Measurements from ENCODE around the gene OCLN. TPM values are rescaled to one million over a fixed set of nuclear protein-coding genes. Genes with fewer than 3 reads are reported as not detected.
"Not testable (repeated sequence)": the region's sequence is repeated elsewhere in the genome, so short reads cannot be mapped to it uniquely, and the experiment has no call there.

Gene OCLN
- total RNA-seq, 1 donor from 2014 or later: 143 TPM

GRCh38 chr5:69512740-69513260 is 20.2 kb downstream of the OCLN start:
- TF ChIP-seq, protein P1, sequence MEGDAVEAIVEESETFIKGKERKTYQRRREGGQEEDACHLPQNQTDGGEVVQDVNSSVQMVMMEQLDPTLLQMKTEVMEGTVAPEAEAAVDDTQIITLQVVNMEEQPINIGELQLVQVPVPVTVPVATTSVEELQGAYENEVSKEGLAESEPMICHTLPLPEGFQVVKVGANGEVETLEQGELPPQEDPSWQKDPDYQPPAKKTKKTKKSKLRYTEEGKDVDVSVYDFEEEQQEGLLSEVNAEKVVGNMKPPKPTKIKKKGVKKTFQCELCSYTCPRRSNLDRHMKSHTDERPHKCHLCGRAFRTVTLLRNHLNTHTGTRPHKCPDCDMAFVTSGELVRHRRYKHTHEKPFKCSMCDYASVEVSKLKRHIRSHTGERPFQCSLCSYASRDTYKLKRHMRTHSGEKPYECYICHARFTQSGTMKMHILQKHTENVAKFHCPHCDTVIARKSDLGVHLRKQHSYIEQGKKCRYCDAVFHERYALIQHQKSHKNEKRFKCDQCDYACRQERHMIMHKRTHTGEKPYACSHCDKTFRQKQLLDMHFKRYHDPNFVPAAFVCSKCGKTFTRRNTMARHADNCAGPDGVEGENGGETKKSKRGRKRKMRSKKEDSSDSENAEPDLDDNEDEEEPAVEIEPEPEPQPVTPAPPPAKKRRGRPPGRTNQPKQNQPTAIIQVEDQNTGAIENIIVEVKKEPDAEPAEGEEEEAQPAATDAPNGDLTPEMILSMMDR (IDR thresholded peaks at IDR 0.05; ENCODE audit: unreplicated experiment): no peak
- Mint-ChIP-seq H3K4me3 (ENCODE audit: low read depth) (no peak overlapping the region), H3K27ac (peak overlapping the region; percentile 98), H3K9me3 (ENCODE audit: low read depth) (no peaks in the 10 kb centered on the region), H3K27me3 (no peaks in the 10 kb centered on the region), H3K4me1 (ENCODE audit: low read depth) (peaks cover 29% of the 10 kb centered on the region), H3K36me3 (ENCODE audit: insufficient read depth) (peaks cover 35% of the 10 kb centered on the region)
- DNase-seq (ENCODE audit: low spot score, unreplicated experiment): no peak

GRCh38 chr5:69515570-69515969 is 23.0 kb downstream of the OCLN start:
- Mint-ChIP-seq H3K36me3 (ENCODE audit: insufficient read depth) (peaks cover 17% of the 10 kb centered on the region), H3K4me1 (ENCODE audit: low read depth) (peaks cover 50% of the 10 kb centered on the region)
- not testable (repeated sequence) for H3K27me3 Mint-ChIP-seq; H3K4me3 Mint-ChIP-seq (ENCODE audit: low read depth); H3K9me3 Mint-ChIP-seq (ENCODE audit: low read depth); H3K27ac Mint-ChIP-seq; DNase-seq (ENCODE audit: low spot score, unreplicated experiment)

DNA sequence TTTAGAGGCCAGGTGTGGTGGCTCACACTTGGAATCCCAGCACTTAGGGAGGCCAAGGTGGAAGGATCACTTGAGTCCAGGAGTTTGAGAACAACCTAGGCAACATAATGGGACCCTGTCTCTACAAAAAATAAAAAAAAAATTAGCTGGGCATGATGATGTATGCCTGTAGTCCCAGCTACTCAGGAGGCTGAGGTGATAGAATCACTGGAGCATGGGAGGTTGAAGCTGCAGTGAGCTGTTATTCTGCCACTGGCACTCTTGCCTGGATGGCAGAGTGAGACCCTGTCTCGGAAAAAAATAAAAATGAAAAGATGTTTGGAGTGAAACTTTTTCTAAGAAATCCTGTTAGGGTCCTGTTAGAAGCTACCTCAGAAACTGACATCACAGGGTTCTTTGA is 24.2 kb downstream of the OCLN start:
- peaks cover 56% of the 10 kb centered on the region for H3K4me1 Mint-ChIP-seq (ENCODE audit: low read depth)
- H3K27ac Mint-ChIP-seq: peak overlapping the region; percentile 95
- TF ChIP-seq, protein P1 (IDR thresholded peaks at IDR 0.05; ENCODE audit: unreplicated experiment): no peak
- no peaks in the 10 kb centered on the region for H3K9me3 Mint-ChIP-seq (ENCODE audit: low read depth)
- no peaks in the 10 kb centered on the region for H3K27me3 Mint-ChIP-seq
- H3K4me3 Mint-ChIP-seq (ENCODE audit: low read depth): no peak overlapping the region
- no peak for DNase-seq (ENCODE audit: low spot score, unreplicated experiment)
- peaks cover 16% of the 10 kb centered on the region for H3K36me3 Mint-ChIP-seq (ENCODE audit: insufficient read depth)

GRCh38 chr5:69517763-69518212 is 25.2 kb downstream of the OCLN start:
- DNase-seq (ENCODE audit: low spot score, unreplicated experiment): no peak
- TF ChIP-seq, protein P1 (IDR thresholded peaks at IDR 0.05; ENCODE audit: unreplicated experiment): no peak
- H3K27ac Mint-ChIP-seq: peak overlapping the region; percentile 95
- peak overlapping the region; percentile 31 for H3K4me3 Mint-ChIP-seq (ENCODE audit: low read depth)
- H3K36me3 Mint-ChIP-seq (ENCODE audit: insufficient read depth): peaks cover 17% of the 10 kb centered on the region
- no peaks in the 10 kb centered on the region for H3K9me3 Mint-ChIP-seq (ENCODE audit: low read depth)
- H3K27me3 Mint-ChIP-seq: no peaks in the 10 kb centered on the region
- peaks cover 53% of the 10 kb centered on the region for H3K4me1 Mint-ChIP-seq (ENCODE audit: low read depth)

DNA sequence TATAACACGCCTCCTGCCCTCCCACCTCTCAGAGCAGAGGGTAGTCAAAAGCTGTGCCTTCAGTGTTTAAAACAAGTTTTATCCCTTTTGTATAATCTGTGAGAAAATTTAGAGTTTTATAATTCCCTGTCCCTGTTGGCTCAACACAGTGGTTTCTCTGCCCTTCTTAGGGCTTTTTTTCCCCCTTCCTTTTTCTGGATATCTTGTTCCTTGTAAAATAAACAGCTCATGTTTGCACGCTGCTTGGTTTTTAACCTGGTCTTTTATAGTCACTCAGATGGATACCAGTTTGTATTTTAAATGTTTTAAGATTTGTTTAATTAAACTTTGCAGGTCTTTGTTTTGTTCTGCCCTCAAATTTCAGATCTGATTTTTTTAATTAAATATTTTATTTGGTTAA is 26.7 kb downstream of the OCLN start:
- Mint-ChIP-seq H3K4me1 (ENCODE audit: low read depth) (peaks cover 39% of the 10 kb centered on the region), H3K4me3 (ENCODE audit: low read depth) (peak overlapping the region; percentile 30), H3K9me3 (ENCODE audit: low read depth) (no peaks in the 10 kb centered on the region), H3K36me3 (ENCODE audit: insufficient read depth) (peaks cover 16% of the 10 kb centered on the region), H3K27me3 (no peaks in the 10 kb centered on the region), H3K27ac (peak overlapping the region; percentile 95)
- DNase-seq (ENCODE audit: low spot score, unreplicated experiment): no peak
- TF ChIP-seq, protein P1 (IDR thresholded peaks at IDR 0.05; ENCODE audit: unreplicated experiment): no peak

GRCh38 chr5:69522035-69522434 is 29.4 kb downstream of the OCLN start:
- TF ChIP-seq, protein P1 (IDR thresholded peaks at IDR 0.05; ENCODE audit: unreplicated experiment): no peak
- DNase-seq (ENCODE audit: low spot score, unreplicated experiment): no peak
- no peaks in the 10 kb centered on the region for H3K27me3 Mint-ChIP-seq
- peaks cover 40% of the 10 kb centered on the region for H3K4me1 Mint-ChIP-seq (ENCODE audit: low read depth)
- no peaks in the 10 kb centered on the region for H3K9me3 Mint-ChIP-seq (ENCODE audit: low read depth)
- peak overlapping the region; percentile 38 for H3K27ac Mint-ChIP-seq
- peaks cover 23% of the 10 kb centered on the region for H3K36me3 Mint-ChIP-seq (ENCODE audit: insufficient read depth)
- no peak overlapping the region for H3K4me3 Mint-ChIP-seq (ENCODE audit: low read depth)
